Hematopoietic multipotent progenitor cell treated with erythropoietin and hydrocortisone succinate and interleukin-3 and kit ligand, for 4 days (in vitro differentiated cells): Measurements from ENCODE around the gene WNT10A.
A peak's percentile ranks its signal among the peaks of the same experiment; 100 is the strongest.

ENCODE experiments used
- DNase-seq: peaks from one replicate; pipeline ENCODE4 v3.0.0-alpha.2; 2015

Gene WNT10A

GRCh38 chr2:218878486-218878885 lies 2.2 kb upstream of the WNT10A start:
- DNase-seq = no peak

- no peak for DNase-seq
These were observed 1.5 kb upstream of the WNT10A start for GRCh38 chr2:218878926-218879761.

DNA sequence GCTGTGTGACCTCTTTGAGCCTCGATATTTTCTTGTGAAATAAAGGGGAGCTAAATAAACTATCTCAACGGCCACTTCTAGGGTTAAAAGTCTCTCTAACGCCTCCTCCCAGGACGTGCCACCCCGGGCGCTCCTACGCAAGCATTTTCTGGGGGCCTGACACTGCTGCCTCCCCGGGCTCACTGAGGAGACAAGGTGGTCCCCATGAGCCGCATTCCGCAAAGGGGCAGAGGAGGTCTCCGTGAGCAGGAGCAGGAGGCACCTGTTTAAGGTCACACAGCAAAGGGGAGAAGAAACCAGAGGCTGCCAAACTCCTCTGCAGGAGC lies 913 bp upstream of the WNT10A start:
- DNase-seq = no peak

DNA sequence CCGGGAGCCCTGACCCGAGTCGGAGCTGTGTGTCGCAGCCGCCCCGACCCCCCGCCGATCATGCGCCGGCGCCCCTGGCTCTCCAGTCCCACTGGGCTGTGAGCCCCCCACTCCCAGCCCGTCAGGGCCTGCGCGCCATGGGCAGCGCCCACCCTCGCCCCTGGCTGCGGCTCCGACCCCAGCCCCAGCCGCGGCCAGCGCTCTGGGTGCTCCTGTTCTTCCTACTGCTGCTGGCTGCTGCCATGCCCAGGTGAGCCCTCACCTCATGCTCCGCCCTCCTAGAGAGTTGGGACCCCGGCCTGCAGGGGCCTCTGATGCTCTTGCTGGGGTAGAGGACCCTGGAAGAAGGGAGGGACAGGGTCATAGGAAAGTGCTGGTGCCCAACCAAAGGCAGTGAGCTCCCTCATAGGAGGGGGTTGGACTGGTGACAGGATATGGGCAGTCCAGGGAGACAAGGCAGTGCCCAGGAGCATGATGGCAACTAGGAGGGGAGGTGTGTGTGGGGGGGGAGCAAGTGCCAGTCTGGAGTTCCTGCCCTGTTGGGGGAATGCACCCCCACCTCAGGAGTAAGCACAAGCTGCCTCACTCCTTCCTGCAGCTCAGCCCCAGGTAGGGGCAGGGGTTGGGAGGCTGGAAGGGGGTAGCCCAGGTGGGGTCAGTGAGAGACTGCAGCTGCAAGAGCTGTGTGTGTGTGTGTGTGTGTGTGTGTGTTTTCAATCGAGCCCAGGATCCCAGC lies 375 bp downstream of the WNT10A start:
- no peak for DNase-seq

DNA sequence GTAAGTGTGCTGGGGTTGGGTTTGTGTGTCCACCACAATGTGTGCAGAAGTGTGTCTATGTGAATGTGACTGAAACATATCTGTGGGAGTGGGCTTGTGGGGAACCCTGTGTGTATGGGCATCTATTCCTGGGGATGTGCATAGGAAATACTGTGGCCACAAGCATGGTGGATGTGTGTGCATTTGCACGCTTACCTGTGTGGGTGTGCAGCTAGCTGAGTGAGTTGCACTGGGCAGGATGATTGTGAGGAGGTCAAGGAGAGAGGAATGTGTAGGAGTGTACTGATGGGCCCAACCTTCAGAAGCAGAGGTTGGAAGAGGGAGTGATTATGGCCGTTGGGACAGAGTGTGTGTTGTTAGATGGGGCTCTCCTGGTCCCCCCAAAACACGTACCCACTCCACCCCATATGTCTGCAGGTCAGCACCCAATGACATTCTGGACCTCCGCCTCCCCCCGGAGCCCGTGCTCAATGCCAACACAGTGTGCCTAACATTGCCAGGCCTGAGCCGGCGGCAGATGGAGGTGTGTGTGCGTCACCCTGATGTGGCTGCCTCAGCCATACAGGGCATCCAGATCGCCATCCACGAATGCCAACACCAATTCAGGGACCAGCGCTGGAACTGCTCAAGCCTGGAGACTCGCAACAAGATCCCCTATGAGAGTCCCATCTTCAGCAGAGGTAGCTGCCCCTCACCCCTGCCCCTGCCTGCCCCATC lies 1.2 kb downstream of the WNT10A start:
- no peak for DNase-seq

GRCh38 chr2:218882461-218882816 lies 1.8 kb downstream of the WNT10A start:
- DNase-seq = no peak

GRCh38 chr2:218882866-218883366 lies 2.3 kb downstream of the WNT10A start:
- no peak for DNase-seq

- no peak for DNase-seq
These were observed 3.1 kb downstream of the WNT10A start for GRCh38 chr2:218883491-218884490.

GRCh38 chr2:218884519-218884918 lies 3.9 kb downstream of the WNT10A start:
- no peak for DNase-seq

DNA sequence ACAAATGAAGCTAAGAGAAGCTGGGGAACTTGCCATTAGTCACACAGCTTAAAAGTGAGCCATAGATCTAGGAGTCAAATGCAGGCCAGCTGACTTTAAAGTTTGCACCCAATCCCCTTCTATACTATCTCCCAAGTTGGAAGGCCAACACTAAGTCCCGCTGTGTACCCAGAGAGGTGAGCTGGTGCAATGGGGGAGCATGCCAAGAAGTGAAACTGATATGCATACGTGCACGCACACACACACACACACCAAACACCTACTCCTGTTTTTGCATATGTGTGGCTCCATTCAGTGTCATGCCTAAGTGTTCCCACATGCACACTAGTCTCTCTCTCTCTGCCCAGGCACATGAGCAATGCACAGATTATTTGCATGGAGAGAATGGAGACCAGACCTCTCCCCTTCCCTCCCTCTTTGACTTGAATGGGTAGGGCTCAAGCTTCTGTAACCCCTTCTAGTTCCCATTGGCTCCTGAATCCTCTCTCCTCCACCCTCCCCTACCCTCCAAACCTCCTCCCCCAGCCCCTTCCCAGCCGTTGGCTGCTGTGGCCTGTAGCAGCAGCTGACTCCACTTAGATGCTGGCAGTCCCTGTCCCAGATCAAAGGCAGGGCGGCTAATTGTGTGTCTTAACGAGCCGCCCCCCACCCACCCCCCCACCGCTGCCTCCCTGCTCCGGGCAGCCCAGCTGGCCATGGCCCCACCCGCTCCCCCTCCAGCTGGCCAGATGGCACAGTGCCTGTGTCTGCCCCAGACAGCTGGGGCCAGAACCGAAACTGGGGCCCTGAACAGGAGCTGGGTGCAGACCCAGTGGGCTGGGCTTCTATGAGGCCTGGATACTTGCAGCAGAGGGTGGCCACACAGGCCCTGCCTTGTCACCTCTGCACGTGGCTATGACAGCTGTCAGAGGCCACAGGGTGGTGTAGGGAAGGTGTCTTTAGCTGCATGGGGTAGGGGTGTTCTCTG lies 5.6 kb downstream of the WNT10A start:
- no peak for DNase-seq

DNA sequence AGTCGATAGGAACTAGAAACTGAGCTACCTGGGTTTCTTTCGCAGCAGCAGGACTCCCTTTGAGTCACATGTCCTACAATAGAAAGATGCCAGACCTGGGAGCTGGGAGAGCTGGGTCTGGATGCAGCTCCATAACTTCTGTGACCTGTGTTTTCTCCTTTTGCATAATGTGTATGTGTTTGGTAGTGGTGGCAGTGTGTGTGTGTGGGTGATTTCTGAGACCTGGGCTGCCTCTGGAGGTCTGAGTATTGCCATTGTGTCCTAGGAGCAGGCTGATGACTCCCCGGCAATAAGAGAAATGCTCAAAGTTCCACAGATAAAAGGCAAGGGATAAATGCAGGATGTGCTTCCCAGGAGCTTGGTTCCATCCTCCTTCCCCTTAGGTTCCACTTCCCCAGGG lies 6.4 kb downstream of the WNT10A start:
- no peak for DNase-seq

- DNase-seq = no peak
These were observed 7.7 kb downstream of the WNT10A start for GRCh38 chr2:218888341-218888740.

DNA sequence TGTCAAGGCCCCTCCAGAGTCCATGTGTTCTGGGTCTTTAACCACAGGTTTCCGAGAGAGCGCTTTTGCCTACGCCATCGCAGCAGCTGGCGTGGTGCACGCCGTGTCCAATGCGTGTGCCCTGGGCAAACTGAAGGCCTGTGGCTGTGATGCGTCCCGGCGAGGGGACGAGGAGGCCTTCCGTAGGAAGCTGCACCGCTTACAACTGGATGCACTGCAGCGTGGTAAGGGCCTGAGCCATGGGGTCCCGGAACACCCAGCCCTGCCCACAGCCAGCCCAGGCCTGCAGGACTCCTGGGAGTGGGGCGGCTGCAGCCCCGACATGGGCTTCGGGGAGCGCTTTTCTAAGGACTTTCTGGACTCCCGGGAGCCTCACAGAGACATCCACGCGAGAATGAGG lies 9.3 kb downstream of the WNT10A start:
- DNase-seq = no peak

- DNase-seq = no peak
These were observed 9.7 kb downstream of the WNT10A start for GRCh38 chr2:218890369-218890768.

GRCh38 chr2:218891275-218892135 lies 10.9 kb downstream of the WNT10A start:
- DNase-seq = no peak

DNA sequence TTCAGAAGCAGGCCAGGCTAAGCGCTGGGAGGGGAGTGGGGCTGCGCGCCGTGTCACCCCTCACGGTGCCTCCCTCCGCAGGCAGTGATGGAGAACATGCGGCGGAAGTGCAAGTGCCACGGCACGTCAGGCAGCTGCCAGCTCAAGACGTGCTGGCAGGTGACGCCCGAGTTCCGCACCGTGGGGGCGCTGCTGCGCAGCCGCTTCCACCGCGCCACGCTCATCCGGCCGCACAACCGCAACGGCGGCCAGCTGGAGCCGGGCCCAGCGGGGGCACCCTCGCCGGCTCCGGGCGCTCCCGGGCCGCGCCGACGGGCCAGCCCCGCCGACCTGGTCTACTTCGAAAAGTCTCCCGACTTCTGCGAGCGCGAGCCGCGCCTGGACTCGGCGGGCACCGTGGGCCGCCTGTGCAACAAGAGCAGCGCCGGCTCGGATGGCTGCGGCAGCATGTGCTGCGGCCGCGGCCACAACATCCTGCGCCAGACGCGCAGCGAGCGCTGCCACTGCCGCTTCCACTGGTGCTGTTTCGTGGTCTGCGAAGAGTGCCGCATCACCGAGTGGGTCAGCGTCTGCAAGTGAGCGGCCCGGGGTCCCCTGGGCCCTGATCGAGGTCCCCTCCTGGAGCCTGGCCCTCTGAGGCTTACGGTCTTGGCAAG lies 12.2 kb downstream of the WNT10A start:
- peak; percentile 81 for DNase-seq

DNA sequence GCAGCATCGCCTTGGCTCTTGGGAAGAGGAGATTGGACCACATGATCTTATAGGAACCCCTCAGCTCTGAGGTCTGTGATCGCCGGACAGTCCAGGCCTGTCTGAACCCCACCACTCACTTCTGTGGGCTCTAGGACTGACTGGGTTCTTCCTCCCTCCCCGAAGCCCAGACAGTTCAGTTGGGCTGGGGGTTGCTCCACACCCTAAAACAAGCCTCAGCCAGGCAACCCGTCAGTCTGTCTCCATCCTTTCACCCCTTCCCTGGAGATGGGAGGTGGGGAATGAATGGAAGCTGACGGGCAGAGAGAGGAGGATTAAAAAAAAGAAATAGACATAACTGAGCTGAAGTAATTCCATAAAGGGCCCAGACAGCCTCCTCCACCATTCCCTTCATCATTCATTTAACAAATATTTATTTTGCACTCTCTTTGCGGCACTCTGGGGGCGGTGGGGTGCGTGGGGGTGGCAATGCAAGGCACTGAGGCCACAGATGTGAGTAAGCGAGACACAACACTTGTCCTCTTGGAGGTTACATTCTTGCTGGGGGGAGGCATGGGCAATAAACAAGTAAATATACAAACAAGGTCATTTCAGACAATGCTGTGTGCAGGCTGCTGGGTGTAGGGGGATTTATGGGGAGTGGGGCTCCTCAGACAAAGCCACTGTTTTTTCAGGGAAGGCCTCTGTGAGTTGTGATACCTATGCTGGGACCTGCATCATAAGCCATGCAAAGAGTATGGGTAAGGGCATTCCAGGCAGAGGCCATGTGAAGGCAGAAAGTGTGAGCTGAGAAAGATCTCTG lies 12.9 kb downstream of the WNT10A start:
- DNase-seq = no peak

DNA sequence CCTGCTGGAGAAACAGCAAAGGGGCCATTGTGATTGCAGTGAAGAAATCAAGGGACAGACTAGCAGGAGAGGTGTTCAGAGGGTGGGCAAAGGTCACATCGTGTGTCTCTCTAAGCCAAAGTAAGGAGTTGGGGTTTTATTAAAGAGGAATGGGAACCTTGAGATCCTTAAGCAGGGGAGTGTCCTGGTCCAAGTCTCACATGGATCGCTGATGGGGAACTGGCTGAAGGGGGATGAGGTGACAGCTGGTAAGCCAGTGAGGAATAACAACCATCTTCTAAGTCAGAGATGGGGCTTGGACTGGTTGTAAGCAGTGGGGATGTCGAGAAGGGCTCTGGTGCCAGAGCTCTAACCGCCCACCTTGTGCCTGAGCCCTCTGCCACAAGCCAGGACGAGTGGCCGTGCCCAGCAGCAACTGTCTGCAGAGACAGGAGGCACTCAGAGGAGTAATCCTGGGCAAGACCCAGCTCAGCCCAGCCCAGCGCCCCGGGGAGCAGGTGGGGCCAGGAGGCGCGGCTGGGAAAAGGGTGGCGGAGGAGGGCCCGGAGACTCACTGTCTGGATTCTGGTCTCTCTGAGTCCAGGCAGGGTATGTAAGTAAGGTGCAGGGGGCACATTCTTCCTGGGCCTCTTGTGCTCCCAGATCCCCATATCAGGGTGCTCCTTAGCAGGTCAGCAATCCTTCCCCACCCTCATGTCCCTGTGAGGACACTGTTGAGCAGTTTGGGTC lies 13.7 kb downstream of the WNT10A start:
- DNase-seq = no peak
